GM19025 (cell line): ENCODE data around the gene IFI27L1.

Experiments
- ATAC-seq: cut with Tn5 transposase; IDR thresholded peaks from one replicate; pipeline ENCODE4 v1.9.1; 2021; ENCODE audit warnings: mild to moderate bottlenecking, low read depth, moderate library complexity; ENCODE audit not compliant: unreplicated experiment

The IFI27L1 gene

GRCh38 chr14:94112513-94113063, 31.5 kb downstream of the IFI27L1 start:
- ATAC-seq: no peak

- no peak for ATAC-seq
Measured at GRCh38 chr14:94113073-94113472, 32.0 kb downstream of the IFI27L1 start.

GRCh38 chr14:94113490-94113889, 32.4 kb downstream of the IFI27L1 start:
- no peak for ATAC-seq

- no peak for ATAC-seq
Measured at GRCh38 chr14:94113908-94114588, 32.9 kb downstream of the IFI27L1 start.

GRCh38 chr14:94114589-94115057, 33.5 kb downstream of the IFI27L1 start:
- no peak for ATAC-seq

GRCh38 chr14:94115058-94115591, 34.0 kb downstream of the IFI27L1 start:
- ATAC-seq: no peak

GRCh38 chr14:94115631-94116030, 34.5 kb downstream of the IFI27L1 start:
- ATAC-seq: no peak

- ATAC-seq: no peak
Measured at GRCh38 chr14:94116701-94117100, 35.6 kb downstream of the IFI27L1 start.

- no peak for ATAC-seq
Measured at GRCh38 chr14:94117856-94118255, 36.7 kb downstream of the IFI27L1 start.

GRCh38 chr14:94119071-94119470, 38.0 kb downstream of the IFI27L1 start:
- no peak for ATAC-seq

- ATAC-seq: no peak
Measured at GRCh38 chr14:94120667-94121340, 39.7 kb downstream of the IFI27L1 start.

- ATAC-seq: no peak
Measured at GRCh38 chr14:94121485-94121884, 40.4 kb downstream of the IFI27L1 start.

- no peak for ATAC-seq
Measured at GRCh38 chr14:94122438-94122837, 41.3 kb downstream of the IFI27L1 start.

GRCh38 chr14:94123296-94123695, 42.2 kb downstream of the IFI27L1 start:
- no peak for ATAC-seq

- no peak for ATAC-seq
Measured at GRCh38 chr14:94123868-94124267, 42.8 kb downstream of the IFI27L1 start.

- no peak for ATAC-seq
Measured at GRCh38 chr14:94124582-94125377, 43.7 kb downstream of the IFI27L1 start.

GRCh38 chr14:94125659-94126418, 44.7 kb downstream of the IFI27L1 start:
- ATAC-seq: no peak

- no peak for ATAC-seq
Measured at GRCh38 chr14:94126419-94126677, 45.2 kb downstream of the IFI27L1 start.

GRCh38 chr14:94126800-94127199, 45.7 kb downstream of the IFI27L1 start:
- no peak for ATAC-seq

GRCh38 chr14:94127330-94127729, 46.2 kb downstream of the IFI27L1 start:
- ATAC-seq: no peak
